Fibroblast of lung (primary cell): ENCODE measurements around the gene SH3GL1. TPM values are rescaled to one million over a fixed set of nuclear protein-coding genes. Genes with fewer than 3 reads are reported as not detected.

Experiments
- DNase-seq, 2 donors: peaks; one replicate each; pipeline versions ENCODE4 v3.0.0 to v3.0.0-alpha.2; 2010; ENCODE audit warnings: low read depth in 2 of 2
- H2AFZ ChIP-seq: 2 replicates; pipeline ENCODE4 v1.5.1; 2012; ENCODE audit warnings: low read length, control low read depth, inconsistent platforms
- H3K27ac ChIP-seq: 2 replicates; pipeline ENCODE4 v1.5.1; 2011; ENCODE audit warnings: low read length, control low read depth; ENCODE audit not compliant: insufficient read depth
- H3K27me3 ChIP-seq: 2 replicates; pipeline ENCODE4 v1.5.1; 2011; ENCODE audit warnings: mild to moderate bottlenecking, low read length; ENCODE audit not compliant: control insufficient read depth, insufficient read depth
- H3K36me3 ChIP-seq: 2 replicates; pipeline ENCODE4 v1.5.1; 2011; ENCODE audit warnings: low read length; ENCODE audit not compliant: control insufficient read depth, insufficient read depth
- H3K4me1 ChIP-seq: 2 replicates; pipeline ENCODE4 v1.5.1; 2011; ENCODE audit warnings: low read length; ENCODE audit not compliant: control insufficient read depth, insufficient read depth; ENCODE audit errors: extremely low read depth
- H3K4me2 ChIP-seq: 2 replicates; pipeline ENCODE4 v1.5.1; 2011; ENCODE audit warnings: low read length, control low read depth; ENCODE audit not compliant: insufficient read depth; ENCODE audit errors: extremely low read depth
- H3K4me3 ChIP-seq, 4 experiments: fragments of 200-600 bp in 1 of 4; sonication (generic) in 1 of 4; replicated peaks in 1 of 4; 2 replicates each; pipeline ENCODE4 v1.5.1; 2011 to 2016; ENCODE audit warnings: low read length in 4 of 4, low read depth in 3 of 4, mild to moderate bottlenecking in 3 of 4, control low read depth in 2 of 4, inconsistent platforms in 1 of 4, mixed read lengths in 1 of 4; ENCODE audit not compliant: insufficient read depth in 1 of 4; ENCODE audit errors: control extremely low read depth in 1 of 4
- H3K79me2 ChIP-seq: 2 replicates; pipeline ENCODE4 v1.5.1; 2012; ENCODE audit warnings: mild to moderate bottlenecking, low read length, inconsistent platforms; ENCODE audit not compliant: control insufficient read depth, insufficient read depth
- H3K9ac ChIP-seq: 2 replicates; pipeline ENCODE4 v1.5.1; 2011; ENCODE audit warnings: mild to moderate bottlenecking, low read length, control low read depth; ENCODE audit not compliant: insufficient read depth
- H3K9me3 ChIP-seq: 2 replicates; pipeline ENCODE4 v1.5.1; 2012; ENCODE audit warnings: low read depth, low read length; ENCODE audit not compliant: control insufficient read depth, insufficient read depth
- H4K20me1 ChIP-seq: 2 replicates; pipeline ENCODE4 v1.5.1; 2011; ENCODE audit warnings: low read length; ENCODE audit not compliant: control insufficient read depth, insufficient read depth; ENCODE audit errors: extremely low read depth
- CTCF ChIP-seq, 2 donors: IDR thresholded peaks in 1 of 2; conservative IDR thresholded peaks in 1 of 2; 1 replicate in 1 of 2; 2 replicates in 1 of 2; pipeline ENCODE4 v1.5.1; 2011 to 2012; ENCODE audit warnings: low read length in 2 of 2, control low read depth in 1 of 2, inconsistent platforms in 1 of 2, low read depth in 1 of 2, mild to moderate bottlenecking in 1 of 2
- EZH2 ChIP-seq: IDR thresholded peaks from 2 replicates; pipeline ENCODE4 v1.5.1; 2012; ENCODE audit warnings: low read length, control low read depth, mild to moderate bottlenecking; ENCODE audit errors: missing control alignments
- polyA plus RNA-seq, 2 donors: library from polyadenylated mRNA; depleted of rRNA in 1 of 2; stranded (reverse) in 1 of 2; unstranded in 1 of 2; fragments of >200 nt; gene quantifications; 2 replicates each; pipeline ENCODE4 v1.2.1, GENCODE V29; 2011 to 2012; ENCODE audit warnings: missing spikeins in 1 of 2
- total RNA-seq: library from RNA; depleted of rRNA; stranded (reverse); fragments of >200 nt; gene quantifications from 2 replicates; pipeline ENCODE4 v1.2.1, GENCODE V29; 2014

The SH3GL1 gene
- total and polyA plus RNA-seq, 2 donors (not counting 1 experiment from before 2014, with no cell fraction given), result 23.9 to 44.9 TPM

- no peaks in the 10 kb centered on the region for H3K4me1 ChIP-seq
- H2AFZ ChIP-seq, result no peak overlapping the region
- no peaks in the 10 kb centered on the region for H4K20me1 ChIP-seq
- TF ChIP-seq CTCF (conservative IDR thresholded peaks at IDR 0.05 in 1 of 2, IDR thresholded peaks at IDR 0.05 in 1 of 2; ENCODE audit: low read depth in 1 of 2, low read length in 2 of 2), result no peak
- TF ChIP-seq EZH2, result no peak
- H3K27ac ChIP-seq, result no peak overlapping the region
- H3K36me3 ChIP-seq, result no peaks in the 10 kb centered on the region
- DNase-seq, result peak; percentile 73 to 93
- H3K9ac ChIP-seq, result no peak overlapping the region
- H3K9me3 ChIP-seq, result no peaks in the 10 kb centered on the region
- no peak overlapping the region for H3K4me2 ChIP-seq
- H3K4me3 ChIP-seq, result peak overlapping the region in 2 of 4 experiments; percentile 61 to 64
- no peaks in the 10 kb centered on the region for H3K79me2 ChIP-seq
- peaks cover 3% of the 10 kb centered on the region for H3K27me3 ChIP-seq
These were observed 71.9 kb downstream of the SH3GL1 start for GRCh38 chr19:4328243-4328990.

GRCh38 chr19:4327877-4328242 lies 72.5 kb downstream of the SH3GL1 start:
- H3K4me2 ChIP-seq, result no peak overlapping the region

More at GRCh38 chr19:4327877-4328242, 72.5 kb downstream of the SH3GL1 start:
- DNase-seq, result no peak
- H4K20me1 ChIP-seq, result no peaks in the 10 kb centered on the region
- H3K27ac ChIP-seq, result no peak overlapping the region
- H2AFZ ChIP-seq, result peak overlapping the region; percentile 30
- no peaks in the 10 kb centered on the region for H3K36me3 ChIP-seq
- peaks cover 3% of the 10 kb centered on the region for H3K27me3 ChIP-seq
- no peaks in the 10 kb centered on the region for H3K79me2 ChIP-seq
- TF ChIP-seq CTCF (conservative IDR thresholded peaks at IDR 0.05 in 1 of 2, IDR thresholded peaks at IDR 0.05 in 1 of 2; ENCODE audit: low read depth in 1 of 2, low read length in 2 of 2), result no peak
- no peak for TF ChIP-seq EZH2
- peak overlapping the region in 2 of 4 experiments; percentile 29 to 53 for H3K4me3 ChIP-seq
- no peaks in the 10 kb centered on the region for H3K4me1 ChIP-seq
- H3K9me3 ChIP-seq, result no peaks in the 10 kb centered on the region
- no peak overlapping the region for H3K9ac ChIP-seq
